GM19438 (cell line): Measurements from ENCODE around the gene EPHB4.
A peak's percentile ranks its signal among the peaks of the same experiment; 100 is the strongest.

Source experiments
- ATAC-seq: cut with Tn5 transposase; IDR thresholded peaks from one replicate; pipeline ENCODE4 v1.9.1; 2021; ENCODE audit warnings: low read depth; ENCODE audit not compliant: unreplicated experiment

EPHB4 gene

DNA sequence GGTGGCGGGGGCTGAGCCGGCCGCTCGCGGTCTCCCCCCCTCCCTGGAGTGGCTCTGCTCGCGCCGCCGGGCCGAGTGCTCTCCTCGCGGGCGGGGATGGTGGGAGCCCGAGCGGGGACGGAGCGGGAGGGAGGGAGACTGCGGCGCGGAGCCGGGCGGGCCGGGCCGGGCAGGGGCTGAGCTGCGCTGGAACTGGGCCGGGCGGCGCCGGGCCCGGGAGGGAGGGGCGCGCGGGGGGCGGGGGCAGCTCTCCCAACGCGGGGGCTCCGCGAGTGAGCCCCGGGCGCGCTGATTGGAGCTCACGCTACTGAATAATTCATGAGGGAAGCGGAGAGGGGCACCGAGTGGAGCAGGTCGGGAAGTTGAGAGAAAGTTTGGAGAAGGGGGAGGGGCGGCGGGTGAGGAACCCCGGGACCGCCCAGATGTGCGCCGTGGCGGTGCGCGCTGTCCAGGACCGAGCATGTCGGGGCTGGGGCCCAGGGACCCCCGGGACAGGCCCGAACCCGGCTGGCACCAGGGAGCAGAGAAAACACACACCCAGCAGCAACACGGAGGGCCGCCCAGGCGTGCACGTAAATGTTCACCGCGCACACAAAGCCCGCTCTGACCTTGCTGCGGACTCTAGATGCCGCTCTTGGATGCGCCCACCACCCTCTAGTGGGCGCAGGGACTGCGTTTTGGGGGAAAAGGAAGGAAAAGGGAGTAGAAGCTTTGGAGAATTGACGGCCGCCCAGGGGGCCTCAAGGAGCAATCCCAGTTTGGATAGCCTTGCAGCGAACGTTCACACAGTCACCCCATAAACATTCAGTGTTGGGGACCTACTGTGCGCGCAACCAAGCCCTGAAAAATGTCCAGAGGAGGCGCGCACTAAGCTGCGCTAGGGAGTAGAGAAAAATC, at the start of gene EPHB4:
Gene EPHB4 (minus strand): TSS at position 194 of the 897 bp plus-strand sequence. CDS start 493 bp downstream, outside the sequence.
- ATAC-seq: no peak

DNA sequence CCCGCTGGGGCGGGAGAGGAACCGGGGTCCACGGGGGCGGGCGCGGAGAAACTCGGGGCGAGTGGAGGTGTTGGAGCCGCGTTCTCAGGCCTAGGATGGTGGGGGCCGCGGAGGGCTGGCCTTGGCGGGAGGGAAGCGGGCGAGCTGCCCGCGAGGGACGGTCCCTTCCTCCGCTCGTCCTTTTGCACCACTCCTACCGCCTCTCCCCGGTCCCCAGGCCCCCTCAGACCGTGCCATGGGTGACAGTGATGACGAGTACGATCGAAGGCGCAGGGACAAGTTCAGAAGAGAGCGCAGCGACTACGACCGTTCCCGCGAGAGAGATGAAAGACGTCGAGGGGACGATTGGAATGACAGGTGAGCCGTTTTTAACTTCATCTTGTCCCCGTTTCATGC, 48.0 kb upstream of the EPHB4 start:
- peak; percentile 30 for ATAC-seq

DNA sequence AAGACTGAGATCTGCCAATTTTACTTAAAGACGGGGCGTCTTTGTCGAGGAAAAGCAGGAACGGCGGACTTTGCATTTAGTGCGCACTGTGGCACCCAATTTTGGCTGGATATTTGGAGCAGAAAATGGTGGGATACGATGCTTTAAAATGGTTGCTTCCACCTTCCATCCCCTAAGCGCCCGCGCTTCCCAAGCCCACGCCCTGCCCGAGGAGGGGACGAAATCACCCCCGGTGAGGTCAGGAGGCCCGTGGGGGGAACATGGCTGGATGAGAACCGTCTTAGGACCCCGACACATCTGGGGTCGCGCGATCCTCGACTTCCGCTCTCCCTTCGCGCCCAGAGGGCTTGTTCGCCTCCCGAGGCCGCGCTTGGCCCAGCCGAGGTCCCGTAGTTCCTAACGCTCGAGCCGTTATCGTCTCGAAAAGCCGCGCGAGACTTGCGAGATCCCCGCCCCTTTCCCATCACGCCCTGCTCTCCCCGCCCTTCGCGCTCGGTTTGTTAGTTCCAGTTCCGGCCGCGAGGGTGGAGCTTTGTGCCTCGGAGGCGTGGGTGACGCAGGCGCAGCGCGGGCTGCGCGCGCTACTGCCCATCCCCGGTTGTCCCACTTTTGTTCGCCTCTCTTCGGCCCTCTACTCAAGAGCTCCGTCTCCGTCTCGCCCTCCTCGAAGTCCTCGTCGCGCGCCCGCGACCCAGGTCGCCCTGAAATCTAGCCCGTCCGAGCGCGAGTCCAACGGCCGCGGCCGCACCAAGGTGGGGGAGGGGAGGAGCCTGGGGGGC, 47.4 kb upstream of the EPHB4 start, which contains the start of gene SRRT:
Gene SRRT (plus strand): TSS at position 527 of the 779 bp plus-strand sequence. CDS start 488 bp downstream, outside the sequence.
- peak; percentile 86 for ATAC-seq

DNA sequence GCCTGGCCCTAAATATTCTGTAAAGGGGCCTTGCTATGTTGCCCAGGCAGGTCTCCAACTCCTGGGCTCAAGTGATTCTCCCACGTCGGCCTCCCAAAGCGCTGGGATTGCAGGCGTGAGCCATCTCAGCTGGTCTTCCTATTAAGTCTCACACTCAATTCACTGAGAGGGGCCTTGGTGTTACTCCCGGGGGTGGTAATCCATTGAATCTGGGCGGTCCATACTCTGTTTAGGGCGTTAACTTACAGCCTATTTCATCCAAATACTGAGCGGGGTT, 46.9 kb upstream of the EPHB4 start:
- ATAC-seq: no peak

DNA sequence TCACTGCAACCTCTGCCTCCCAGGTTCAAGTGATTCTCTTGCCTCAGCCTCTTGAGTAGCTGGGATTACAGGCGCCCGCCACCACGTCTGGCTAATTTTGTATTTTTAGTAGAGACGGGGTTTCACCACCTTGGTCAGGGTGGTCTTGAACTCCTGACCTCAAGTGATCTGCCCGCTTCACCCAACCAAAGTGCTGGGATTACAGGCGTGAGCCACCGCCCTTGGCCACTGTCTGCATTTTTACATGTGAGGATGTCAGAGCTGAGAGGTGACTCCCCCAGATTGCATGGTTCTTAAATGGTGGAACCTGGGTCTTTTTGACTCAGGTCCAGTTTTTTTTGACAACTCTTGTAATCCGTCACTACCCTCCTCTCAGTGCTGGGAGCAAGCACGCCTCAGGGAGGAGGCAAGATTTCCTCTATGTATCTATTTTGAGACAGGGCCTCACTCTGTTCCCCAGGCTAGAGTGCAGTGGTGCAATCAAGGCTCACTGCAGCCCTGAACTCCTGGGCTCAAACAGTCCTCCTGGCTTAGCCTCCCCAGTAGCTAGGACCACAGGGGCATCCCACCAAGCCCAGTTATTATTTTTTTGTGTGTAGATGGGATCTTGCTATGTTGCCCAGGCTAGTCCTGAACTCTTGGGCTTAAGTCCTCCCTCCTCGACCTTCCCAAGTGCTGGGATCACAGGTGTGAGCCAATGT, 46.4 kb upstream of the EPHB4 start:
- ATAC-seq: no peak

DNA sequence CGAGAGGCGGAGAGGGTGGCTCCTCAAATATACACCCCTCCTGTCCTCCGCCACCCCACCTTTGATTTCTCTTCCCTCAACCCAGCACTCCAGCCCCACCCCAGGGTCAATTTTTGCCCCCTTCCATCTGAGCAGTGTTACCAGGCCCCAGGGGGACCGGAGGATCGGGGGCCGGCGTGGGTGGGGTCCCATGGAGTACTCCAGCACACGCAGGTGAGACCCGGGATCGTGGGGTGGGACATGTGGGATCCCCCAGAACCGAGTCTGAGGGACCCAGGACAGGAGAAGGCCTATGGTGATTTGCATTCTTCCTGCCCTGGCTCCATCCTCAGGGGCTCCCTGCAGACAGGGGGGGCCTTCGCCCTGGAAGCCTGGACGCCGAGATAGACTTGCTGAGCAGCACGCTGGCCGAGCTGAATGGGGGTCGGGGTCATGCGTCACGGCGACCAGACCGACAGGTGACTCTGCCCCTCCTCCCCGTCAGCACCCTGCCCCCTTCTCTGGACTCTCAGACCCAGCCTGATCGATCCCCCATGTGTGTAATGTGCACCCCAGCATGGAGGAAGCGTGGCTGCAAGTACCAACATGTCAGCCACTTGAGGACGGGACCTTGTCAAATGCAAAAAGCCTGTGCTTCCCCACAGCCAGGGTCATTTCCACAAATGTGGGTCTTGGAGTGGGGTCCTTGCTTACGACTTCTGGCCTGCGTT, 40.6 kb upstream of the EPHB4 start:
- ATAC-seq: no peak

DNA sequence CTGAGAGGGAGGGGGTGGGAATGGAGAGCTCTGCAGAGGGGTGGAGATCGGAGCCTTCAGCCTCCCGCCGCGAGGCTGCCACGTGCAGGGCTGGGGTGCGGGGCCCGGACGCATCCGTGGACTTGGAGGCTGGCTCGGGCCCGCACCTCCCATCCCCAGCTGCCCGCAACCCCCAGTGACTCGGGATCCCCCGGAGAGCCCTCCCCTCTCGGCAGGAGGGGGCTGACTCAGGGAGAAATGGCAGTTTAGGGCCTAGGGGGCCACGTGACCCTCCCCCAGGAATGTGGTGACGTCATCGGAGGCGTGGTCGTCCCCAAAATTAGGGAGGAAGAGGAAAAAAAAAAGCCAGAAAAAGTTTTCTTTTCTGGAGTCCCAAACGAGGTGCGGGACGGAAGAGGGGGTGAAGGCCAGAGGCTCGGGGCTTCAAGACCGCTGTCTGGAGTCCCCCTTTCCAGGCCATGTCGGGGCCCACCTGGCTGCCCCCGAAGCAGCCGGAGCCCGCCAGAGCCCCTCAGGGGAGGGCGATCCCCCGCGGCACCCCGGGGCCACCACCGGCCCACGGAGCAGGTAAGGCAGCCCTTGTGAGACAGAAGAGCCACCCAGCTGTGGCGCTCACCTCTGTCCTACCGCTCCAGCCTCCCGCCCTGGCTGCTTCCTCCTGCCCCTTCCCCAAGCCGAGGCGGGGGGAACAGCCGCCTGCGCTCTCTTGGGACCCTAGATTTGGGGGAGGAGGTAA, 39.9 kb upstream of the EPHB4 start, which contains the start of gene TRIP6:
Gene TRIP6 (plus strand): TSS at position 348 of the 736 bp plus-strand sequence. CDS start 111 bp downstream, at position 459.
- no peak for ATAC-seq

DNA sequence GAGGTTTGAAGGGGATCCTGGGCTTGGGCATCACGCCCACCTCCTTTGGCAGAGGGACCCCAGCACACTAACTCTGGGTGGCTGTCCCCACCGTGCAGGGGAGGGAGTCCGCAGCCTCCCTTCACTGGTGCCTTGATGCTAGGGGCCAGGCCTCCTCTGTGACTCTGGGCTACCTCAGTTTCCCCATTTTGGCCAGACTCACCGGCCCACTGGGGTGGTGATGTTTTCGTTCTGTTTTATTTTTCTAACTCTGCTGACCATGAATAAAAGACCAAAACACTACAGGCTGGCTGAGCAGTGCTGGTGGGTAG, 39.4 kb upstream of the EPHB4 start:
- no peak for ATAC-seq

DNA sequence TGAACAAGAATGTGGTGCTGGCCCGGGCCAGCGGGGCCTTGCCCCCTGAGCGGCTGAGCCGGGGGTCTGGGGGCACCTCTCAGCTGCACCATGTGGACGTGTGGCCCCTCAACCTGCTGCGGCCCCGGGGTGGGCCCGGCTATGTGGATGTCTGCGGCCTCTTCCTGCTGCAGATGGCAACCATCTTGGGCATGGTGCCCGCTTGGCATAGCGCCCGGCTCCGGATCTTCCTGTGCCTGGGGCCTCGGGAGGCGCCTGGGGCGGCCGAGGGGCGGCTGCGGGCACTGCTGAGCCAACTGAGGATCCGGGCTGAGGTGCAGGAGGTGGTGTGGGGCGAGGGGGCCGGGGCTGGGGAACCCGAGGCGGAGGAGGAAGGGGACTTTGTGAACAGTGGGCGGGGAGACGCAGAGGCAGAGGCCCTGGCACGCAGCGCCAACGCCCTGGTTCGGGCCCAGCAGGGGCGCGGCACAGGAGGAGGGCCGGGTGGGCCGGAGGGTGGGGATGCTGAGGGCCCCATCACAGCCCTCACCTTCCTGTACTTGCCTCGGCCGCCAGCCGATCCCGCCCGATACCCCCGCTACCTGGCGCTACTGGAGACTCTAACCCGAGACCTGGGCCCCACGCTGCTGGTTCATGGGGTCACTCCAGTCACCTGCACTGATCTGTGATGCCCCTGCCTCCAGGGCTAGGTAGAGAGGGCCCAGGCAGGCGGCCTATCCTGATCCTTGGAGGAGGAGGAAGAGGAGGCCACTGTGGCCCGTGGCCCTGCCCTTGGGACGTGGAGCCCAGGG, 38.8 kb upstream of the EPHB4 start:
- no peak for ATAC-seq

DNA sequence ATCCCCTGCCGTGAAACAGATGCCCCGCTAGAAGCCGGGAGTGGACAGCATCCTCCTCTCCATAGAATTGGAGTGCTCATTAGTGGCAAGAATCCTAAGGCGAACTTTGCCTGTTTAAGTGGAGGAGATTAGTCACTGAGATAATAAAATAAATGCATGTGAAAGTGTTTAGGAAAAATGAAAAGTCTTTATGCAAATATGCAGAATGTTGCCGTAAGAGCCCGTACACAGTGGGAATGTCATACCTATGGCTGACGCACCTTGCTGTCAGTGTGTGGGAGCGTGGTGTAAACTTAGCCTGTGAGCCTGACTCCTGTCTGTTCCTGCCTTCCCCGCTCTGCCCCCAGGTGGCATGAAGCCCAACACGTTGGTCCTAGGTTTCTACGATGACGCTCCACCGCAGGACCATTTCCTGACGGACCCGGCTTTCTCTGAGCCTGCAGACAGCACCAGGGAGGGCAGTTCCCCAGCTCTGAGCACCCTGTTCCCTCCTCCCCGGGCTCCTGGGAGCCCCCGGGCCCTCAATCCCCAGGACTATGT, 38.1 kb upstream of the EPHB4 start:
- ATAC-seq: no peak

DNA sequence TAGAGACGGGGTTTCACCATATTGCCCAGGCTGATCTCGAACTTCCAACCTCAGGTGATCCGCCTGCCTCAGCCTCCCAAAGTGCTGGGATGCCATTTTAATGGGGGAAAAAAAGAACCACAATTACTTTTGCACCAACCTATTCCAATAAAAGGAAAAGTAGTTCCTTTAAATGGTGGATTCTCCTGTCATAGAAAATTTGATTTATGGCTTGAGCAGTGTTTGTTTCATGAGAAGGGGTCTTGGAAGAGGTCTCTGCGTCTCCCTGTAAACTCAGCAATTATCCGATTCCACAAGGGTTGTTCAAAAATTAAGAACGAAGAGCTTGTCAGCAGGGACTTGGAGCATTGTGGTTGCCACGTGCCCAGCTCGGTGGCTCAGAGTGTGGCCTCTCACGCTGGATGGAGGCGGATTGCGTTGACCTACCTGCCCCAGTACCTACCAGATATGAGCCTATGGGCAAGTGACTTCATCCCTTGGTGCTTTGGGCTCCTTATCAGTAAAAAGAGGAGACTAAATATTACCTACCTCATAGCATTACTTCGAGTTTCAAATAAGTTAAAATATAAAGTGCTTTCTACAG, 37.0 kb upstream of the EPHB4 start:
- ATAC-seq: no peak

DNA sequence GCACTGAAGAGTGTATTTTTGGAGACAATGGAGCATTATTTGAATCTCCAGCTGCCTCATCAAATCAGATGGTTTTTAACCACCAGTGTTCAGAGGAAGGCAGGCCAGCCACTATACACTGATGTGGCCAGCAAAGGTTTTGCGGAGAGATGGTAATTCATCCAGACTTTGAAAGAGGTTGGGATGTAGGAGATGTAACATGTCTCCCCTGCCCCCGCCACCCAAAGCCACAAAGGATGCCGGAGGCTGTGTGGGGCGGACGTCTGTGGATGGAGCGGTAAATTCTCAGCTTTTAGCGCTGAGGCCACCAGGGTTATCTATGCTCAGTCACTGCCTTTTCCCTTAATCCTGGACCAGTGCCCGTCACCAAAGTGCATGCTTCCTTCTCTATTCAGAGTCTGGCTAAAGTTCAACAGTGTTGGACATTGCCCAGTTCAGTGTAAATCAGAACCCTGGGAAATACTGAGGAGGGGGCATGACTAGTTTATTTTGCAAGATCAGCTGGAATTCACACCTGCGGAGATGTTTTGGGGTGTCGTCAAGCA, 36.2 kb upstream of the EPHB4 start:
- ATAC-seq: no peak

DNA sequence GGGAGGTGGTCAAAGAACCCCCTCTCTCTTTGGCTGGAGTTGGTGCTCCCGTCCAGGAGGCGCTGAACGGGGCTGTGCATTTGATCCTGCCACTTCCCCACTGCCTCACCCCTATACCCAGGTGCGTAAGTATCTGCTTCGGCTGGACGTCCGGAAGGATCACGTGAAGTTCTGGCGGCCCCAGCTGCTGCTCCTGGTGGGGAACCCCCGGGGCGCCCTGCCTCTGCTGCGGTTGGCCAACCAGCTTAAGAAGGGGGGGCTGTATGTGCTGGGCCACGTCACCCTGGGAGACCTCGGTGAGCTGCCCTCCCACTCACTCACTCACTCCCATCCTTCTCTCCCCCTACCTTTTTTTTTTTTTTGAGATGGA, 34.3 kb upstream of the EPHB4 start:
- ATAC-seq: no peak

DNA sequence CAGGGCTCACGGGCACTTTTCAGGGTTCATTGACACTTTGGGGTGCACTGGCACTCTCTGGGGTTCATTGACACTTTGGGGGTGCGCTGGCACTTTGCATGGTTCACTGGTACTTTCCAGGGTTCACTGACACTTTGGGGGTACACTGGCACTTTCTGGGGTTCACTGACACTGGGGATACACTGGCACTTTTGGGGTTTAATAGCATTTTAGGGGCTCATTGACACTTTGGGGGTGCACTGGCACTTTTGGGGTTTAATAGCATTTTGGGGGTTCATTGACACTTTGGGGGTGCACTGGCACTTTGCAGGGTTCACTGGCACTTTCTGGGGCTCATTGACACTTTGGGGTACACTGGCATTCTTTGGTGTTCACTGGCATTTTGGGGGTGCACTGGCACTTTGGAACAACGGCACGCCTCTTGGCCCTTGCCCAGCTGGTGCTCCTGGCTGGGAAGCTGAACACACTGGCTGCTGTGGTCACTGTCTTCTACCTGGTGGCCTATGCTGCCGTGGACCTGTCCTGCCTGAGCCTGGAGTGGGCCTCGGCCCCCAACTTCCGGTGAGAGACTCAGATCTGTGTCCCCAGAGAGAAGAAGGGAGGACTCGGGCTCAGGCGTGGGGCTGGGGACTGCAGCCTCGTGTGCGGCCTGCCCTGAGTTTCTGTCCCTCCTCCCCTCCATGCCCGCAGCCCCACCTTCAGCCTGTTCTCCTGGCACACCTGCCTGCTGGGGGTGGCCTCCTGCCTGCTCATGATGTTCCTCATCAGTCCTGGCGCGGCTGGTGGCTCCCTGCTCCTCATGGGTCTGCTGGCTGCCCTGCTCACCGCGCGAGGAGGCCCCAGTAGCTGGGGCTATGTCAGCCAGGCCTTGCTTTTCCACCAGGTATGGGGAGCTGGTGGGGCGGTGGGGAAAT, 33.6 kb upstream of the EPHB4 start:
- ATAC-seq: no peak

DNA sequence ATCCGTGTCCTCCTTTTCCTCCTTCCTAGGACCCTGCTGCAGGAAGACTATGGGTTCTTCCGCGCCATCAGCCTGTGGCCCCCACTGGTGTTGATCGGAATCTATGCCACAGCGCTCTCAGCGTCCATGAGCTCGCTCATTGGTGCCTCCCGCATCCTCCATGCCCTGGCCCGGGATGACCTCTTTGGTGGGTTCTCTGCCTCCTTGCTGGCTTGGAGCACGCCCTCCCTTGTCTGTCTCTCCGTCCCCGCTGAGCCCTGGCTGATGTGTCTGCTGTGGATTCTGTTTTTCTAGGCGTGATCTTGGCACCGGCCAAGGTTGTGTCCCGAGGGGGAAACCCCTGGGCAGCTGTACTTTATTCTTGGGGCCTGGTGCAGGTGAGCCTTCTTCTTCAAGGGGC, 32.5 kb upstream of the EPHB4 start:
- no peak for ATAC-seq

DNA sequence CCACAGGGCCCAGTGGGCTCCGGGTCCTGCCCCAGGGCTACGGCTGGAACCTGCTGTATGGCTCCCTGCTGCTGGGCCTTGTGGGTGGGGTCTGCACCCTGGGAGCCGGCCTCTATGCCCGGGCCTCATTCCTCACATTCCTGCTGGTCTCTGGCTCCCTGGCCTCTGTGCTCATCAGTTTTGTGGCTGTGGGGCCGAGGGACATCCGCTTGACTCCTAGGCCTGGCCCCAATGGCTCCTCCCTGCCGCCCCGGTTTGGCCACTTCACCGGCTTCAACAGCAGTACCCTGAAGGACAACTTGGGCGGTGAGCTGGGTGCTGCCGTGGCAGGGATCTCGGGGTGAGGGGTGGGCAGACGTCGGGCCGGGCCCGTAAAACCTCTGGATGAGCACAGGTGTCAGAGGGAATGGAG, 29.6 kb upstream of the EPHB4 start:
- no peak for ATAC-seq

DNA sequence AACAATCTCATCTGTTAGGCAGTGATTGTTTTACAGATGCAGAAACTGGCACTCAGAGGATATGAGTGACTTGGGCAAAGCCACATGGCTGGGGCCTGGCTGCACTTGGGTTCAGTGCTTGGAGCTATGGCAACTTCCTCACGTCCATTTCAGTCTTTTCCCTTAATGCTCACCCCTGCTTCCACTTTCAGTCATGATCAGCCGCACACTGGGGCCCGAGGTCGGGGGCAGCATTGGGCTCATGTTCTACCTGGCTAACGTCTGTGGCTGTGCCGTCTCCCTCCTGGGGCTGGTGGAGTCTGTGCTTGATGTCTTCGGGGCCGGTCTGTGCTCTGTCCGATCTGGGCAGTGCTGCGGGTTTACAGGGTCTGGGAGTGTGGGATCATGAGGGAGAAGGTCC, 28.2 kb upstream of the EPHB4 start:
- no peak for ATAC-seq
